Ovary (tissue), 9 donors: Measurements from ENCODE around the gene ENTPD2. TPM values are rescaled to one million over a fixed set of nuclear protein-coding genes. Genes with fewer than 3 reads are reported as not detected.

Source experiments
- DNase-seq, 5 donors: peaks; one replicate each; pipeline ENCODE4 v3.0.0-alpha.2; 2019 to 2020
- H3K27ac ChIP-seq, 2 donors: fragments of 200-600 bp; one replicate each; pipeline versions ENCODE4 v1.5.1 to v1.8.0; 2019 to 2022
- H3K27me3 ChIP-seq: fragments of 200-600 bp; one replicate; pipeline ENCODE4 v1.8.0; 2022
- H3K36me3 ChIP-seq: fragments of 200-600 bp; sonication (generic); one replicate; pipeline ENCODE4 v1.5.1; 2019
- H3K4me1 ChIP-seq: one replicate; pipeline ENCODE4 v1.8.1; 2013; ENCODE audit warnings: mild to moderate bottlenecking, moderate library complexity; ENCODE audit not compliant: insufficient read depth
- H3K4me3 ChIP-seq: fragments of 200-600 bp; sonication (generic); one replicate; pipeline ENCODE4 v1.5.1; 2017
- H3K9me3 ChIP-seq, 2 donors: fragments of 200-600 bp in 1 of 2; sonication (generic) in 1 of 2; one replicate each; pipeline versions ENCODE4 v1.5.1 to v1.8.1; 2013 to 2019; ENCODE audit warnings: mild to moderate bottlenecking in 1 of 2, moderate library complexity in 1 of 2
- EP300 ChIP-seq: sonication (generic); formaldehyde crosslinking; IDR thresholded peaks from one replicate; pipeline ENCODE4 v1.6.1; 2017; ENCODE audit warnings: antibody characterized with exemption
- POLR2A ChIP-seq: fragments of 450-650 bp; IDR thresholded peaks from one replicate; pipeline ENCODE4 v1.6.1; 2017; ENCODE audit warnings: antibody characterized with exemption, mild to moderate bottlenecking, moderate library complexity
- WGBS, 3 donors: extraction: QIAGEN DNeasy Blood & Tissue Kit in 1 of 3; methylation state at CpG; one replicate each; pipeline versions ENCODE4 v1.1.5 to v1.1.7; 2013 to 2017; 5-methylcytosine and 5-hydroxymethylcytosine counted together
- intact Hi-C, 4 donors: fragments of 100-400 bp; cut with DNase I; formaldehyde crosslinking; loops; one replicate each; pipeline versions ENCODE4 v1.11.0 to v1.15.1; 2022 to 2023
- polyA plus RNA-seq, 2 donors: library from polyadenylated mRNA; stranded (reverse); fragments of 200-250 nt in 1 of 2; fragments of 350-450 nt in 1 of 2; fragmentation: Illumina TruSeq in 1 of 2; extraction: RNeasy Lipid Tissue Mini Kit (QIAGEN cat#74804) in 1 of 2; gene quantifications; one replicate each; pipeline ENCODE4 v1.2.3, GENCODE V29; 2013 to 2014
- total RNA-seq, 7 donors: library from RNA; depleted of rRNA in 2 of 7; stranded (reverse); fragments of >200 nt in 2 of 7; fragmentation: NEBNext Ultra II Directional in 3 of 7; extraction: Animal tissue kit (Norgen Biotek cat#: 25700) in 3 of 7; gene quantifications; one replicate each; pipeline versions ENCODE4 v1.1.0 to v1.2.4, GENCODE V29; 2016 to 2023
- TF ChIP-seq, protein P1 (sequence below), 3 donors: fragments of 450-650 bp in 2 of 3; fragments of 200-600 bp in 1 of 3; IDR thresholded peaks; one replicate each; pipeline versions ENCODE4 v1.5.1 to v1.8.0; 2016 to 2022; ENCODE audit warnings: antibody characterized with exemption in 3 of 3, mild to moderate bottlenecking in 1 of 3
- donor health status: DM: no; HTN: no; CAD: no; lungs with moderate emphysema.
- donor health status: DM: no; HTN: no; CAD: no.
- donor health status: Bipolar disorder and iron deficiency.
- donor health status: DM: yes; HTN: yes; CAD: no.
- donor health status: DM: no; HTN: no; CAD: no.
- donor health status: DM: yes; HTN: yes; CAD: no.

The ENTPD2 gene
- total and polyA plus RNA-seq, 9 donors: 0.12 to 5.1 (median 0.87) TPM

DNA sequence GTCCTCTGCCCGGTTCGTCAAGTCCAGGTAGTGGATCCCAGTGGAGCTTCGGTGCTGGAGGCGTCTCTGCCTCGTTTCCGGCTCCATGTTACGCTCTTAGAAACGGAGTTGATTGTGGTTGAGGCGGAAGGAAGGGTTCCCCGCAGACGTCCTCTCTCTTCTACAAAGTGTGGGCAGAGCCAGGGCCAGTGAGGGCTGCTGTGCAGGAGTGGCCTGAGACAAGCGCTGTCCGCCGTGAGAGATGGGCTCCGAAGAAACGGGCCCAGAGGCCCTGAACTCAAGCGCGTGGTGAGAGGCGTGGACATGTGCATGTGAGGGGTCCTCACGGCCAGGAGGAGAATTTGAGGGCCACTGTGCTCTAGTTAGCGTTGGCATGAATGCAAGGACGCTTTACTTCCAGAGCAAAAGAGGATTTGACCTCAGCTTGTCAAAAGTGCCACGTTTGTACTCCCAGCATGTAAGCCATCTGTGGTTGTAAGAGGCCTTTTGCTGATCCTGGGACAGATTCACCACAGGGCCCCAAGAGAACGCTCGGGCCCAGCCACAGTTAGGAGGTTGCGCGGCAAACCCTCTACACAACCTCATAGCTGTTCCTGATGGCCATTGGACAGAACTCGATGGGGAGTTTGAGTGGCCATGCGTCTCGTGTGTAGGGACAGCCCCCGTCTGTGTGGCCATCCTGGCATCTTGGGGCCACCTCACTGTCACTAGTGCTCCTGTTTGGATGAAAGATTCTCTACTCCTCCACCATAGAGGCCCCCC lies 43.1 kb upstream of the ENTPD2 start:
- no peaks in the 10 kb centered on the region for H3K4me1 ChIP-seq
- H3K36me3 ChIP-seq: no peaks in the 10 kb centered on the region
- no peaks in the 10 kb centered on the region for H3K9me3 ChIP-seq
- 88 to 89% (median 89%) methylated on average over 31 of the region's 31 CpGs for WGBS, 3 donors
- H3K27ac ChIP-seq: no peak overlapping the region
- no peaks in the 10 kb centered on the region for H3K27me3 ChIP-seq
- intact Hi-C loops: no loop called here
- H3K4me3 ChIP-seq: no peak overlapping the region
- DNase-seq: no peak
- TF ChIP-seq EP300 (no peak), POLR2A (no peak)
- TF ChIP-seq, protein P1, sequence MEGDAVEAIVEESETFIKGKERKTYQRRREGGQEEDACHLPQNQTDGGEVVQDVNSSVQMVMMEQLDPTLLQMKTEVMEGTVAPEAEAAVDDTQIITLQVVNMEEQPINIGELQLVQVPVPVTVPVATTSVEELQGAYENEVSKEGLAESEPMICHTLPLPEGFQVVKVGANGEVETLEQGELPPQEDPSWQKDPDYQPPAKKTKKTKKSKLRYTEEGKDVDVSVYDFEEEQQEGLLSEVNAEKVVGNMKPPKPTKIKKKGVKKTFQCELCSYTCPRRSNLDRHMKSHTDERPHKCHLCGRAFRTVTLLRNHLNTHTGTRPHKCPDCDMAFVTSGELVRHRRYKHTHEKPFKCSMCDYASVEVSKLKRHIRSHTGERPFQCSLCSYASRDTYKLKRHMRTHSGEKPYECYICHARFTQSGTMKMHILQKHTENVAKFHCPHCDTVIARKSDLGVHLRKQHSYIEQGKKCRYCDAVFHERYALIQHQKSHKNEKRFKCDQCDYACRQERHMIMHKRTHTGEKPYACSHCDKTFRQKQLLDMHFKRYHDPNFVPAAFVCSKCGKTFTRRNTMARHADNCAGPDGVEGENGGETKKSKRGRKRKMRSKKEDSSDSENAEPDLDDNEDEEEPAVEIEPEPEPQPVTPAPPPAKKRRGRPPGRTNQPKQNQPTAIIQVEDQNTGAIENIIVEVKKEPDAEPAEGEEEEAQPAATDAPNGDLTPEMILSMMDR (IDR thresholded peaks at IDR 0.05): no peak

DNA sequence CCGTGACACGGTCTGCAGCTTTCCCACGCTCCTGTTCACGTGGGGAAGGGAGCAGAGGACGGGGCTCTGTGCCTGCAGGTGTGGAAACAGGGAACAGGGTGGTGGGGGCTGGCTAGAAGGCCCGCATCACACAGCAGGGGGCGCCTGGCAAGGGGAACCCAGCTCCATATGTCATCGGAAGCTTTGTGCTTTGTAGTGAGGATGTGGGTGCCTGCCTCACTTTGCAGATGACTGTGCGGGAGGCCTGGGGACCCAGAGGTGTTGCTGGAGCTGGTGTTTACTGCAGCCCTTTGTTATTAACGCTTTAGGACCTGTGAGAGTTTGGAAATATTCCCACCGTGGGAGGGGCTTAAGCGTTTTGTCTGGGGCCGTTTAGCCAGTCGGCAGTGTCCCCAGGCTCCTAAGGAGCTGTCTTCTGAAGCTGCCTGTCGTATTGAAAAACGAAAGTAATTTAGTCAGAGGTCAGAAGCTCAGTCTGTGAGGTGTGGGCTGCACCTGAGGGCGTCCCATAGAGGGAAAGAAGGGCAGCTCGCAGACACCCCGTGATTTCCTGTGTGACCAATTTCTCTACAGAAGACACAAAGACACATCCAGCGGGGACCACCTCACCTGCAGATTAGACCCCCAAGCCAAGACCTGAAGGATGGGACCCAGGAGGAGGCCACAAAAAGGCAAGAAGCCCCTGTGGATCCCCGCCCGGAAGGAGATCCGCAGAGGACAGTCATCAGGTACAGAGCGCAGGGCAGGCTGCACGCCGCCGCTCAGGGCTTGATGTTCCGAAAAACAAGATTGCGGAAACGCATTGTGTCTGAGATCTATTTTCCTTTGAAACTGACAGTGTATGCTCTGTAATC lies 42.0 kb upstream of the ENTPD2 start:
- 72 to 78% (median 77%) methylated on average over 30 of the region's 30 CpGs for WGBS, 3 donors
- no peak for DNase-seq
- intact Hi-C loops: no loop called here
- Histone ChIP-seq H3K27ac (no peak overlapping the region), H3K4me1 (no peaks in the 10 kb centered on the region), H3K27me3 (no peaks in the 10 kb centered on the region), H3K36me3 (no peaks in the 10 kb centered on the region), H3K9me3 (no peaks in the 10 kb centered on the region), H3K4me3 (no peak overlapping the region)
- TF ChIP-seq, protein P1 (IDR thresholded peaks at IDR 0.05): no peak
- TF ChIP-seq EP300 (no peak), POLR2A (no peak)

DNA sequence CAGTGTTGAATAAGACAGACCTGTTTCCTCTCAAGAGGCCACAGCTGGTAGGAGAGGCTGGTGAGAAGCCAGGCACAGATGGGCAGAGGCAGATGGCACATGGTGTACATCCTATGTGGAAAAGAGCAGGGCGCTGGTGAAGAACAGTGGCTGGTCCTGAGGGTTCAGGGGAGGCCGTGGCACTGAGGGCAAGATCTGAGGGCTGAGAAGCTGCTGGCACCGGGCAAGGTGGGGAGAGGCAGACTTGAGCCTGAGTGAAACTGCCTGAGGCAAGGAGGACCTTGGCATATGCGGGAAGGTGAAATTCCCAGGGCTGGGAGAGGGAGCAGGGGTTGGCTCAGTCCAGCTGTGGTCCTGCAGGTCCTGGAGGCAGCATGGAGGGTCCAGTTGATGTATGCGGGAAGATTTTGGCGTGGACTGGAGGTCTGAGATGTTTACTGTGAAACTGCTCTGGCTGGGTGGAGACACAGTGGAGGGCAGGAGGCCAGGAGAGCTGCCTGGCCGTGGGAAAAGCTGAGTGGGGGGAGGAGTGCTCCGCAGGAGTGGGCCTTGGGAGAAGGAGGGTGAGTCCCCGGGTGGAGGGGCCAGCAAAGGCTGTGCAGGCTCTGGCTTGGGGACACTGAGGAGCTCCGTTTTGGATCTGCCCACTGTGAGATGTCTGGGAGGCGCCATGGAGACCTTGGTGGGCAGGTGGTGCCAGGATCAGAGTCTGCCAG lies 35.5 kb upstream of the ENTPD2 start:
- 59 to 69% (median 63%) methylated on average over 11 of the region's 11 CpGs for WGBS, 3 donors

DNA sequence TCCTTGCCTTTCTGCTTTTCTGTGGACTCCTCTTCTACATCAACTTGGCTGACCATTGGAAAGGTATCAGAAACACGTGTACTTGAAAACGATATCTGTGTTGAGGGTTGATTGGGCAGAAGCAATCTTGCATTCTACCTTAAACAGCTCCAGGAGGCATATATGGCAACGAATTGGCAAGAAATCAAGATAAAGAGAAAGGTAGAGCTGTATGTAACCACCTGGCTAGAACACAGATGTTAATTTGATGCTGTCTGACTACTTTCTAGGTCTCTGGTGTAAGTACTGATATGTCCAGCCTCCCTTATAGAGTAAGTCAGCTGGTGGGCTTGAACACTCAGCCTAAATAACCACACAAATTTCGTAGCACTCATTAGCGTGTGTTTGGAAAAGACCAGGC lies 34.3 kb upstream of the ENTPD2 start:
- no peaks in the 10 kb centered on the region for H3K27me3 ChIP-seq
- H3K36me3 ChIP-seq: no peaks in the 10 kb centered on the region
- TF ChIP-seq EP300 (no peak), POLR2A (no peak)
- TF ChIP-seq, protein P1 (IDR thresholded peaks at IDR 0.05): no peak
- no peaks in the 10 kb centered on the region for H3K9me3 ChIP-seq
- H3K4me1 ChIP-seq: peaks cover 9% of the 10 kb centered on the region
- H3K27ac ChIP-seq: no peak overlapping the region
- 79 to 84% (median 83%) methylated on average over 5 of the region's 5 CpGs for WGBS, 3 donors
- H3K4me3 ChIP-seq: no peak overlapping the region
- intact Hi-C loops: no loop called here
- DNase-seq: no peak

More for the DNA sequence above, 35.5 kb upstream of the ENTPD2 start:
- Histone ChIP-seq H3K27me3 (no peaks in the 10 kb centered on the region), H3K9me3 (no peaks in the 10 kb centered on the region), H3K36me3 (no peaks in the 10 kb centered on the region), H3K4me3 (no peak overlapping the region), H3K27ac (no peak overlapping the region), H3K4me1 (peaks cover 9% of the 10 kb centered on the region)
- TF ChIP-seq POLR2A: no peak
- TF ChIP-seq, protein P1 (IDR thresholded peaks at IDR 0.05): no peak
- intact Hi-C loops: no loop called here
- no peak for DNase-seq
